K562 (cell line): Measurements from ENCODE around the gene NPDC1. TPM values are rescaled to one million over a fixed set of nuclear protein-coding genes. Genes with fewer than 3 reads are reported as not detected.

Source experiments
- ATAC-seq: fragments of 200-7000 bp; cut with Tn5 transposase; 3 replicates; pipeline ENCODE4 v1.9.1; 2020; ENCODE audit warnings: moderate library complexity
- BruUV-seq: library from RNA; stranded (reverse); fragments of 400-500 nt; replicated peaks from 2 replicates; lab custom pipeline; 2021; lab: Mats Ljungman, UMichigan
- CTCF ChIA-PET: fragments of 300-600 bp; formaldehyde crosslinking; extraction: SDS; loops from one replicate; lab custom pipeline; 2021; ENCODE audit warnings: low intra/inter-chr PET ratio; lab: Yijun Ruan, JAX
- POLR2A ChIA-PET: fragments of 300-600, 350-650 bp; sonication (Branson Sonifier 250); formaldehyde crosslinking; extraction: SDS; loops from one replicate; lab custom pipeline; 2021; ENCODE audit warnings: antibody characterized with exemption, inconsistent platforms; lab: Yijun Ruan, JAX
- DNase-seq, 4 experiments: peaks; one replicate each; pipeline versions ENCODE4 v3.0.0 to v3.0.0-alpha.2; 2011 to 2018; ENCODE audit warnings: low spot score in 3 of 4, mixed read lengths in 3 of 4; ENCODE audit errors: extremely low read depth in 1 of 4
- FAIRE-seq: peaks from 2 replicates; lab custom pipeline; 2011; peaks lifted over from hg19 to GRCh38; lab: Jason Lieb, UNC
- H2AFZ ChIP-seq: 2 replicates; pipeline ENCODE4 v1.6.0; 2011; ENCODE audit warnings: low read depth, low read length, control low read depth, inconsistent platforms
- H3K27ac ChIP-seq: fragments of 200-600 bp; 3 replicates; pipeline ENCODE4 v1.8.0; 2011; ENCODE audit warnings: low read depth, mild to moderate bottlenecking, control low read depth, inconsistent platforms, low read length, moderate library complexity, mixed read lengths; ENCODE audit errors: extremely low read depth
- H3K27me3 ChIP-seq, 2 experiments: fragments of 300-600 bp in 1 of 2; 2 replicates in 1 of 2; 3 replicates in 1 of 2; pipeline versions ENCODE4 v1.6.0 to v1.8.0; 2011; ENCODE audit warnings: inconsistent platforms in 2 of 2, low read length in 2 of 2, mild to moderate bottlenecking in 1 of 2, mixed read lengths in 1 of 2, moderate library complexity in 1 of 2; ENCODE audit not compliant: control insufficient read depth in 2 of 2, insufficient read depth in 2 of 2
- H3K36me3 ChIP-seq: fragments of 300-600 bp; 3 replicates; pipeline ENCODE4 v1.8.0; 2011; ENCODE audit warnings: mild to moderate bottlenecking, low read length, inconsistent platforms; ENCODE audit not compliant: control insufficient read depth, insufficient read depth
- H3K4me1 ChIP-seq, 2 experiments: fragments of 200-600 bp in 1 of 2; replicated peaks in 1 of 2; 2 replicates in 1 of 2; 3 replicates in 1 of 2; pipeline versions ENCODE4 v1.5.1 to v1.8.0; 2011; ENCODE audit warnings: inconsistent platforms in 2 of 2, low read length in 2 of 2, mild to moderate bottlenecking in 1 of 2, mixed read lengths in 1 of 2, moderate library complexity in 1 of 2; ENCODE audit not compliant: control insufficient read depth in 2 of 2, insufficient read depth in 2 of 2
- H3K4me2 ChIP-seq: 2 replicates; pipeline ENCODE4 v1.6.1; 2011; ENCODE audit warnings: low read length, control low read depth, inconsistent platforms, mixed read lengths; ENCODE audit not compliant: insufficient read depth
- H3K4me3 ChIP-seq: fragments of 200-600 bp; sonication (generic), shearing (Covaris generic); 2 replicates; pipeline ENCODE4 v1.5.1; 2016; ENCODE audit warnings: control low read depth, inconsistent platforms
- H3K79me2 ChIP-seq: fragments of 200-600 bp; 3 replicates; pipeline ENCODE4 v1.8.0; 2011; ENCODE audit warnings: low read length, inconsistent platforms; ENCODE audit not compliant: control insufficient read depth, insufficient read depth
- H3K9ac ChIP-seq, 2 experiments: 2 replicates each; pipeline versions ENCODE4 v1.6.0 to v1.6.1; 2011; ENCODE audit warnings: low read depth in 2 of 2, low read length in 2 of 2, control low read depth in 1 of 2, inconsistent platforms in 1 of 2, mild to moderate bottlenecking in 1 of 2, mixed read lengths in 1 of 2; ENCODE audit not compliant: insufficient read depth in 1 of 2
- H3K9me1 ChIP-seq: one replicate; pipeline ENCODE4 v1.6.0; 2011; ENCODE audit warnings: inconsistent platforms, mild to moderate bottlenecking, low read length, moderate library complexity; ENCODE audit not compliant: control insufficient read depth, insufficient read depth
- H3K9me3 ChIP-seq: replicated peaks from 2 replicates; pipeline ENCODE4 v1.5.1; 2011; ENCODE audit warnings: low read depth, low read length, inconsistent platforms; ENCODE audit not compliant: control insufficient read depth, insufficient read depth
- H4K20me1 ChIP-seq: replicated peaks from 2 replicates; pipeline ENCODE4 v1.6.1; 2011; ENCODE audit warnings: low read length, inconsistent platforms, mixed read lengths; ENCODE audit not compliant: control insufficient read depth, insufficient read depth
- MECOM ChIP-seq: fragments of 250-450 bp; sonication (Bioruptor Pico); IDR thresholded peaks from 2 replicates; pipeline ENCODE4 v1.8.0; 2022; ENCODE audit warnings: inconsistent platforms
- POLR2G ChIP-seq: fragments of 200-400 bp; formaldehyde crosslinking; IDR thresholded peaks from 2 replicates; pipeline ENCODE4 v1.6.1; 2017; ENCODE audit warnings: low read depth, mild to moderate bottlenecking, antibody characterized with exemption, low read length, moderate library complexity
- RBFOX2 ChIP-seq: fragments of 200-400 bp; formaldehyde crosslinking; IDR thresholded peaks from 2 replicates; pipeline ENCODE4 v1.6.1; 2017; ENCODE audit warnings: low read depth, mild to moderate bottlenecking, low read length, moderate library complexity
- SMARCA5 ChIP-seq: fragments of 450-650 bp; IDR thresholded peaks from 2 replicates; pipeline ENCODE4 v1.6.1; 2016
- WGBS: fragments of 100-300 bp; shearing (Covaris generic); methylation state at CpG from one replicate; pipeline ENCODE4 v1.1.6; 2016; ENCODE audit warnings: low coverage, mixed read lengths; ENCODE audit not compliant: insufficient coverage; ENCODE audit errors: missing lambda C conversion rate; 5-methylcytosine and 5-hydroxymethylcytosine counted together
- in situ Hi-C: fragments of 300-500 bp; cut with MboI; formaldehyde crosslinking; loops from 4 replicates; pipeline ENCODE4 v1.15.0; 2018; ENCODE audit warnings: inconsistent platforms, mixed read lengths
- intact Hi-C: fragments of 100-400 bp; cut with micrococcal nuclease; formaldehyde crosslinking; loops from 2 replicates; pipeline ENCODE4 v1.14.2; 2022
- polyA plus RNA-seq, 8 experiments: library from polyadenylated mRNA; depleted of rRNA in 4 of 8; stranded (reverse) in 5 of 8; unstranded in 3 of 8; fragments of >200 nt; fragmentation: Nextera tagmentation in 2 of 8; fragmentation: Illumina TruSeq in 1 of 8; extraction: Ambion mirVana in 2 of 8; extraction: Trizol in 1 of 8; gene quantifications; 2 replicates each; pipeline versions ENCODE4 v1.2.1 to v1.2.3, GENCODE V29; 2011 to 2014; ENCODE audit warnings: inconsistent platforms in 1 of 8, missing spikeins in 1 of 8
- total RNA-seq, 7 experiments: library from RNA; depleted of rRNA in 6 of 7; stranded (reverse); fragments of >200 nt in 6 of 7; fragmentation: Illumina TruSeq in 2 of 7; extraction: Trizol in 2 of 7; gene quantifications; 2 replicates each; pipeline versions ENCODE4 v1.2.1 to v1.2.3, GENCODE V29; 2011 to 2021; ENCODE audit warnings: low replicate concordance in 1 of 7
- TF ChIP-seq, protein P1 (sequence below): fragments of 200-800 bp; sonication (Bioruptor generic); IDR thresholded peaks from 2 replicates; pipeline ENCODE4 v1.6.1; 2017; ENCODE audit warnings: missing genetic modification characterization, missing compliant biosample characterization
- TF ChIP-seq, protein P2 (sequence below): fragments of 250-450 bp; sonication (Bioruptor Pico); IDR thresholded peaks from 2 replicates; pipeline ENCODE4 v1.8.0; 2021; ENCODE audit warnings: borderline replicate concordance, mild to moderate bottlenecking, moderate library complexity; ENCODE audit not compliant: poor library complexity, severe bottlenecking

NPDC1 gene
- total and polyA plus RNA-seq, 9 of the 15 experiments (the other 6 are each of a cell fraction or from before 2014, with no cell fraction given), result 0.06 to 2.1 (median 0.53) TPM; not detected in 3

DNA sequence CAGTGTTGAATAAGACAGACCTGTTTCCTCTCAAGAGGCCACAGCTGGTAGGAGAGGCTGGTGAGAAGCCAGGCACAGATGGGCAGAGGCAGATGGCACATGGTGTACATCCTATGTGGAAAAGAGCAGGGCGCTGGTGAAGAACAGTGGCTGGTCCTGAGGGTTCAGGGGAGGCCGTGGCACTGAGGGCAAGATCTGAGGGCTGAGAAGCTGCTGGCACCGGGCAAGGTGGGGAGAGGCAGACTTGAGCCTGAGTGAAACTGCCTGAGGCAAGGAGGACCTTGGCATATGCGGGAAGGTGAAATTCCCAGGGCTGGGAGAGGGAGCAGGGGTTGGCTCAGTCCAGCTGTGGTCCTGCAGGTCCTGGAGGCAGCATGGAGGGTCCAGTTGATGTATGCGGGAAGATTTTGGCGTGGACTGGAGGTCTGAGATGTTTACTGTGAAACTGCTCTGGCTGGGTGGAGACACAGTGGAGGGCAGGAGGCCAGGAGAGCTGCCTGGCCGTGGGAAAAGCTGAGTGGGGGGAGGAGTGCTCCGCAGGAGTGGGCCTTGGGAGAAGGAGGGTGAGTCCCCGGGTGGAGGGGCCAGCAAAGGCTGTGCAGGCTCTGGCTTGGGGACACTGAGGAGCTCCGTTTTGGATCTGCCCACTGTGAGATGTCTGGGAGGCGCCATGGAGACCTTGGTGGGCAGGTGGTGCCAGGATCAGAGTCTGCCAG, 43.4 kb upstream of the NPDC1 start:
- H3K9me3 ChIP-seq, result no peaks in the 10 kb centered on the region
- H2AFZ ChIP-seq, result no peak overlapping the region
- ChIA-PET CTCF (no interaction called here), POLR2A (interaction anchor here (1.0 to 3.3 kb wide), 5 partner anchors 8 to 34 kb away, joined by 3 to 18 read pairs (median 5); partner anchors contain the start of gene UAP1L1)
- WGBS, result 76% methylated on average over 10 of the region's 11 CpGs
- H3K36me3 ChIP-seq, result peaks cover 34% of the 10 kb centered on the region
- ATAC-seq, result no peak
- no peak overlapping the region for H3K4me2 ChIP-seq
- 0 out of 2 replicates have a peak, but pooled peaks have one; percentile 6 for TF ChIP-seq POLR2G
- TF ChIP-seq RBFOX2, result 0 out of 2 replicates have a peak, but pooled peaks have one; percentile 13
- TF ChIP-seq SMARCA5, result no peak
- in situ Hi-C loops, result no loop called here
- H3K79me2 ChIP-seq, result peaks cover 30% of the 10 kb centered on the region
- peaks cover 19 to 39% of the 10 kb centered on the region in 2 experiments; a peak in 4 of 5 replicates for H3K4me1 ChIP-seq
- H3K27ac ChIP-seq, result no peak overlapping the region
- BruUV-seq, result no TSS peak
- no peak for DNase-seq
- H3K27me3 ChIP-seq, result no peaks in the 10 kb centered on the region
- H3K9me1 ChIP-seq, result no peaks in the 10 kb centered on the region
- no peaks in the 10 kb centered on the region for H4K20me1 ChIP-seq
- H3K4me3 ChIP-seq, result no peak overlapping the region
- FAIRE-seq, result no peak
- H3K9ac ChIP-seq, result peak overlapping the region in 1 of 2 experiments; percentile 77; a peak in 2 of 4 replicates
- intact Hi-C loops, result no loop called here

DNA sequence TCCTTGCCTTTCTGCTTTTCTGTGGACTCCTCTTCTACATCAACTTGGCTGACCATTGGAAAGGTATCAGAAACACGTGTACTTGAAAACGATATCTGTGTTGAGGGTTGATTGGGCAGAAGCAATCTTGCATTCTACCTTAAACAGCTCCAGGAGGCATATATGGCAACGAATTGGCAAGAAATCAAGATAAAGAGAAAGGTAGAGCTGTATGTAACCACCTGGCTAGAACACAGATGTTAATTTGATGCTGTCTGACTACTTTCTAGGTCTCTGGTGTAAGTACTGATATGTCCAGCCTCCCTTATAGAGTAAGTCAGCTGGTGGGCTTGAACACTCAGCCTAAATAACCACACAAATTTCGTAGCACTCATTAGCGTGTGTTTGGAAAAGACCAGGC, 42.1 kb upstream of the NPDC1 start:
- ChIA-PET POLR2A (interaction anchor here (0.7 to 3.3 kb wide), 5 partner anchors 9 to 42 kb away, joined by 4 to 18 read pairs (median 5); no protein-coding TSS in a partner anchor), CTCF (interaction anchor here (0.6 kb wide), 1 partner anchor 41 kb away, joined by 5 read pairs; no protein-coding TSS in a partner anchor)
- Histone ChIP-seq H3K4me1 (peaks cover 29 to 51% of the 10 kb centered on the region in 2 experiments; a peak in 4 of 5 replicates), H3K9me1 (no peaks in the 10 kb centered on the region), H3K36me3 (peaks cover 34% of the 10 kb centered on the region), H3K9me3 (no peaks in the 10 kb centered on the region), H3K27ac (peak overlapping the region; percentile 81; the same call in 2 of the 3 replicates), H3K79me2 (peaks cover 30% of the 10 kb centered on the region), H3K4me3 (peak overlapping the region; percentile 79; the same call in 1 of the 2 replicates), H3K4me2 (peak overlapping the region; percentile 86), H3K9ac (peak overlapping the region; percentile 46 to 81; a peak in 3 of 4 replicates), H2AFZ (no peak overlapping the region), H4K20me1 (no peaks in the 10 kb centered on the region), H3K27me3 (no peaks in the 10 kb centered on the region)
- ATAC-seq, result no peak
- no peak for DNase-seq
- FAIRE-seq, result no peak
- 43% methylated on average over 5 of the region's 5 CpGs for WGBS
- intact Hi-C loops (no loop called here), in situ Hi-C loops (no loop called here)
- TSS peak; percentile 50 for BruUV-seq
- TF ChIP-seq POLR2G (no peak), MECOM (CRISPR knock-in tag) (no peak)
- TF ChIP-seq, protein P1, sequence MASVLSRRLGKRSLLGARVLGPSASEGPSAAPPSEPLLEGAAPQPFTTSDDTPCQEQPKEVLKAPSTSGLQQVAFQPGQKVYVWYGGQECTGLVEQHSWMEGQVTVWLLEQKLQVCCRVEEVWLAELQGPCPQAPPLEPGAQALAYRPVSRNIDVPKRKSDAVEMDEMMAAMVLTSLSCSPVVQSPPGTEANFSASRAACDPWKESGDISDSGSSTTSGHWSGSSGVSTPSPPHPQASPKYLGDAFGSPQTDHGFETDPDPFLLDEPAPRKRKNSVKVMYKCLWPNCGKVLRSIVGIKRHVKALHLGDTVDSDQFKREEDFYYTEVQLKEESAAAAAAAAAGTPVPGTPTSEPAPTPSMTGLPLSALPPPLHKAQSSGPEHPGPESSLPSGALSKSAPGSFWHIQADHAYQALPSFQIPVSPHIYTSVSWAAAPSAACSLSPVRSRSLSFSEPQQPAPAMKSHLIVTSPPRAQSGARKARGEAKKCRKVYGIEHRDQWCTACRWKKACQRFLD (CRISPR knock-in tag), result 0 out of 2 replicates have a peak, but pooled peaks have one; percentile 8
- TF ChIP-seq, protein P2, sequence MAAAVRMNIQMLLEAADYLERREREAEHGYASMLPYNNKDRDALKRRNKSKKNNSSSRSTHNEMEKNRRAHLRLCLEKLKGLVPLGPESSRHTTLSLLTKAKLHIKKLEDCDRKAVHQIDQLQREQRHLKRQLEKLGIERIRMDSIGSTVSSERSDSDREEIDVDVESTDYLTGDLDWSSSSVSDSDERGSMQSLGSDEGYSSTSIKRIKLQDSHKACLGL (CRISPR knock-in tag), result no peak
